HG03045 (cell line): Measurements from ENCODE around the gene PLCD1.
"Not testable (repeated sequence)": the region's sequence is repeated elsewhere in the genome, so short reads cannot be mapped to it uniquely, and the experiment has no call there.

ENCODE experiments used
- ATAC-seq: cut with Tn5 transposase; IDR thresholded peaks from one replicate; pipeline ENCODE4 v1.9.1; 2021; ENCODE audit warnings: mild to moderate bottlenecking, moderate library complexity; ENCODE audit not compliant: unreplicated experiment

Gene PLCD1

DNA sequence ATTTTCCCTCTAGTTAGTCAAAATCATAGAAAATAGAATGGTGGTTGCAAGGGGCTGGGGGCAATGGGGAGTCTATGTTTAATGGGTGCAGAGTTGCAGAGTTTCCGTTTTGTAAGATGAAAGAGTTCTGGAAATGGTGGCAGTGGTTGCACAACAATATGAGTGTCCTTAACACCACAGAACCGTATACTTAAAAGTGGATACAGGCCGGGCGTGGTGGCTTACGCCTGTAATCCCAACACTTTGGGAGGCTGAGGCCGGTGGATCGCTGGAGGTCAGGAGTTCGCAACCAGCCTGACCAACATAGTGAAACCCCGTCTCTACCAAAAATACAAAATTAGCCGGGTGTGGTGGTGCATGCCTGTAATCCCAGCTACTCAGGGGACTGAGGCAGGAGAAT is 41.1 kb downstream of the PLCD1 start:
- not testable (repeated sequence) for ATAC-seq

DNA sequence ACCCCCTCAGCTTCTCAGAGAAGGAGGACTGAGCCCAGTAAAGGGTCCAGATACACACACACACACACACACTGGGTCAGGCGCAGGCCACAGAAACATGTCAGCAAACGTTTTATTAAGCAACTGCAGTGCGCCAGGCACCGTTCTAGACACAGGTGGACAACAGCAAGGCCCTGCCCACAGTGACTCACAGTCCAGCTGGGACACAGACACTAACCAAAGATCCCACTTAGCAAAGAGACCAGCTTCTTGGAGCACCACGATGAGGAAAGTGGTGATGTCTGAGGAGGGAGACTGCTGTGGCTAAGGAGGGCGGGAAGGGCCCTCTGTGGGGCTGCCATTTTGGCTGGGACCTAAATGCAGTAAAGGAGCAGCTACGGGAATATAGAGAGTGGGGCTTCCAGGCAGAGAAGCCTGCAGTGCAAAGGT is 41.7 kb downstream of the PLCD1 start:
- no peak for ATAC-seq

DNA sequence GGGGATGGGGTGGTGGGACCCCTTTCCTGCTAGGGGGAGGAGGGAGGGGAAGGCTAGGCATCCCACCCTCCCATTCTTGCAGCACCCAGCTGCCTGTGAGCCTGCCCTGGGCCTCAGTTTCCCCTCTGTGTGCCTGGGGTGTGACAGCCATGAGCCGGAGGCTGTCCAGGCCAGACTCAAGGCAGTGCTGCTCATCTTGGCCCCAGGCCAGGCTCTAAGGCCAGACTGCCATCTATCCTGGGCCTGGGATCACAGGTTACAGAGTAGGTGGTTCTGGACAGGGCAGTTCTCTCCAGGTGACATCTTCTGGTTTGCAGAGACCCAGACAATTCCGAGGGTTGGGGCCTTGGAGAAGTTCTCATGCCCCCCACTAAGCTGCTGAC is 42.1 kb downstream of the PLCD1 start:
- ATAC-seq, result no peak

DNA sequence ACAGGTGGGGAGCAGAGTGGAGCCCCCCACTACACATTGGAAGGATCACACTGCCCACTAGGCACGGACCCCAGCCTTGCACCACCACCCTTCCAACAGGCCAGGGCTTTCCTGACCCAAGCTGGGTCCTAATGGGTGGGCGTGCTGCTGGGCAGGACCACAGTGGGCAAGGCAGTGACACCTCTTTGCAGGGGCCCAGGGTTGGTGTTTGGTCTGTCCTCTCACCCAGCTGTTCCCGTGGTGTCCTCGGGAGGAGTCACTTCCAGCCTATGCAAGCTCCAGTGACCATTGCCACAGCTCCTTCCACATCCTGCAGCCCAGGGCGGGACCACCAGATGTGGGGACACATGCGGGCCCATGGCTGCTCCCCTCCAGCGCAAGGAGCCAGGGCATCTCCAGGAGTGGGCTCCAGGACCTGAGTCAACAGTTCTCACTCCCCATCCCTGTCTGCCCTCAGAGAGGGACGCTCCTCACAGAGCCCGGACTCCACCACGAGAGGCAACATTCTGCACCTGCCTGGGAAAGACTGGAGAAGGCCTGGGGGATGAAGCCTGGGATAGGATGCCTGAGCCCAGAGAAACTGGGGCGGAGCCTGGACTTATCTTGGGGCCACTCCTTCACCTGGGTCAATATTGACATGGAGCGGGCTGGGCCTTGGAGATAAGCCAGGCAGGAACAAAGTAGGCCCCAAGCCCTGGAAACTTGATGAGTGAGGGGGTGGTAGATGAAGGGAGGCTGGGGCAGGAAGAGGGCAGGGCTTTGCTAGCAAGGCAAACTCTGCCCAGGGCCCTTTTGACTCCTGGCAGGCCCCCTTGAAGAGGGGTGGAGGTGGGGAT is 42.7 kb downstream of the PLCD1 start:
- ATAC-seq, result no peak

DNA sequence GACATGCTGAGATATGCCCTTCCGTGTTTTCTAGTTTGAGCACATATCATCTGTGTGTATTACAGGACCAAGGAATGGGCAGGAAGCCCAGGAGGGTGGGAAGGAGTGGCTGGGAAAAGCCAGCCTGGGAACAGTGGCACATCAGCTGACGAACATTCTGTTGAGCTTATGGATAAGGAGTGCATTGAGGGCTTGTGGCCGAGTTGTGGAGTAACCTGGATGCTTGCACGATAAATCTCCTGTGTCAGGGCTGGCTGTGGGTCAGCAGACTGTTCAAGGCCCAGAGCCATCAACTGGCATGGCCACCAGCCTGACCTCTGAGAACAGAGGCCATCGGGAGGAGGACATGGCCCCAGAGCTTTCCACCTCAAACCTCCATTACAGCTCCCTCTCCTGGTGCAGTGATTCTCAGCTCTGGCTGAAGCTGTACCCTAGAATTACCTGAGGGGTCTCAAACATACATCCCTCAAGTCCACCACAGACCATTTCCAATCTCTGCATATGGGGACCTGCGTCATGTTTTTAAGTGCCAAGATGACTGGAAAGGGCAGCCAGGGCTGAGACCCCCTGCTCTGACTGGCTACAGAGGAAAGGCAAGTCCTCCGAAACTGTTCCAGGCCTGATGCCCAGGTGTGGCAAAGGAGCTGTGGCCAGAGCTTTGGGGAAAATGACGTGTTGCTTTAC is 43.7 kb downstream of the PLCD1 start:
- no peak for ATAC-seq

DNA sequence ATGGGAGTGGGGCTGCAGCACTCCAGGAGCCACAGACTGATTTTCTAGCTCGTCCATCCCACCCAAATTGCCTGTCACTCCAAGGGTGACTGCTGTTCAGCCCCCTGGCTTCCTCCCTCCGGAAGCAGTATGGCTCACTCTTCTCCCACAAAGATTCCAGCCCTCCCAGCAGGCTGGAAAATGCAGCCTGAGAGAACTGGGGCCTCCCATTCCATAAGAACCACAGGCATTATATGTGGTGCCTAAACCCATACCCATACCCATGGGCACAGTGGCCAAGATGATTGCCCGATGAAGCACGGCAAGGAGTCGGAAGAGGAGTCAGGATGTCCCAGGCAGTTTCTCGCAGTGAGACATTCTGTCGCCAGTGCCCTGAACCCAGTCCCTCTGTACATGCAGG is 44.8 kb downstream of the PLCD1 start:
- no peak for ATAC-seq

DNA sequence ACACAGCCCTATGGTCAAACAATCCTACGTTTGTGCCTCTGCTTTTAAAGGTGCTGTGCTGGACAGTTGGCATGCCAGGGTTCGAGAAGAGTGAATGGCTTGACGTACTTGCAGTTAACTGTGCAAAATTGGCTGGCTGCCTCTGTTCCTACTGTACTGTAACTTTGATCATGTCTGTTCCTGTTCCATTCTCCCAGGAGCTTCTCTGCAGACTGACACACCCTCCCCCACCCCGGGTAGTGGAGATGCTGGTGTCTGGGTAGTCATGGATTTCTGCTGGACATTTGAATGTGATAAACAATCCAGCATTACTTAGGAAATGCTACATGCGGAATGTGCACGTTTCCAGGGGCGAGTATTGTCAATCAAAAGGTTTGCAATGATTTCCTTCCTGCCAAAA is 45.4 kb downstream of the PLCD1 start:
- ATAC-seq, result no peak

DNA sequence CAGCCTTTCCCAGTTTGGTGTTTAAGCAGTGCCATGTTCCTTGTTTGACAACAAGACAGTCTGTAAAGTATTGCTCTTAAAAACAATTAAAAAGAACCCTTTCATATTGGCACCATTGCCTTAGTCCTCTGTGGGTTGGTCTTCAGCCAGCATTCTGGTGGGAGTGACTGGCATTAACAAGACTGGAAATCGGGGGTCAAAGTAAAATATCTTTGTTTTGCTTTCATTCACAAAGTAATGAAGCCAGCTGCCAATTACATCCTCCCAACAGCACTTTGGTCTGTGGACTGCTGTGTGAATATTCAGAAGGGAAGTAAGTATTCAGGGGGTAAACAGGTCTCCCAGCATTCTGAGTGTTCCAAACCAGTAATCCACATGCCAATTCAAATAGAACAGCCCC is 47.1 kb downstream of the PLCD1 start:
- no peak for ATAC-seq

DNA sequence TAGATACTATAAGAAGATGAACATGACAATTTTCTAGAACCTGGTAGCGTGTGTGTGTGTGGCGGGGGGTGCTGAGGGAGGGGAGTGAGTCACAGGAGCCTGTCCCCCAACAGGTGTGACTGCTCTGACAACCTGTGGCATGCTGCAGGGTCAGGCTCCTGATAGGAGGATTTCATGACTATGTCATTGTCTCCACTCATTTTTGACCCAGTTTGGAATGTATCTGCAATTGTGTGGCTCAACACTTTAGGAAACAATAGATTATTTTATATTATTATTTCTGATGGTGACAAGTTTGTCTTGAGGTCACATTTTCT is 48.1 kb downstream of the PLCD1 start:
- no peak for ATAC-seq

DNA sequence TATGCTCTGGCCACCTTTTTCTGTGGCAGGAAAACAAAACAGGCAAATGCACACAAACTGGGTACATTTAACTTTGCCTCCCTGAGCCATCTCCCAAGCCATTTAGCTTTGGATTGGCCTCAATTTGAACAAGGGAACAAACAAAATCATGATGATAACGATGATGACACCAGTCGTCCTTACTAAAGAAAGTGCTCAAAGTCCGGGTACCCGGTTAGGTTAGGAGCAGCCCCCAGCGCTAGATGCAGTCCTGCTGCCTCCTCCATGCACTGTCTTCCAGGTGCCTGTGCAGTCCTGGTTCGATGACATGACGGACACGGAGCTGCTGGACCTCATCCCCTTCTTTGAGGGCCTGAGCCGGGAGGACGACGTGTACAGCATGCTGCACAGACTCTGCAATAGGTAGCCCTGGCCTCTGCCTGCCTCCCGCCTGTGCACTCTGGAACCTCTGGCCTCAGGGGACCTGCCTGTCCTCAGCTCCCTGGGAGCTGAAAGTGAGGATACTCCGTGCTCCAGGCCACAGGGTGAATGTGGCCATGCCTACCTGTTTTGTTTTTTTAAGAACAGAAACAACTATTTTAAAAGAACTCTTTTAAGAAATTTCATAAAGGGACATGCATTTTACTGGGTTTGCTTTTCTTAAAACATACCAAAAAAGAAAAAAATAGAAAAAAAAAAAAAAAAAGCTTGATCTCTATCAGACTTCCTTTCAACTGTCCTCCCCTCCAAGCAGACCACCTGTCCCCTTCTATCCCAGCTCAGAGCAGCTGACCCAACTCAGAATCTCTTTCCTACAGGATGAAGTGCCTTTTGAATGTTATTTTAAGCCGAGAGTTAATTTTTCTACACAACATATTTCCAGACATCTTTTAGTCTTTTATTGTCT is 48.7 kb downstream of the PLCD1 start:
- no peak for ATAC-seq

DNA sequence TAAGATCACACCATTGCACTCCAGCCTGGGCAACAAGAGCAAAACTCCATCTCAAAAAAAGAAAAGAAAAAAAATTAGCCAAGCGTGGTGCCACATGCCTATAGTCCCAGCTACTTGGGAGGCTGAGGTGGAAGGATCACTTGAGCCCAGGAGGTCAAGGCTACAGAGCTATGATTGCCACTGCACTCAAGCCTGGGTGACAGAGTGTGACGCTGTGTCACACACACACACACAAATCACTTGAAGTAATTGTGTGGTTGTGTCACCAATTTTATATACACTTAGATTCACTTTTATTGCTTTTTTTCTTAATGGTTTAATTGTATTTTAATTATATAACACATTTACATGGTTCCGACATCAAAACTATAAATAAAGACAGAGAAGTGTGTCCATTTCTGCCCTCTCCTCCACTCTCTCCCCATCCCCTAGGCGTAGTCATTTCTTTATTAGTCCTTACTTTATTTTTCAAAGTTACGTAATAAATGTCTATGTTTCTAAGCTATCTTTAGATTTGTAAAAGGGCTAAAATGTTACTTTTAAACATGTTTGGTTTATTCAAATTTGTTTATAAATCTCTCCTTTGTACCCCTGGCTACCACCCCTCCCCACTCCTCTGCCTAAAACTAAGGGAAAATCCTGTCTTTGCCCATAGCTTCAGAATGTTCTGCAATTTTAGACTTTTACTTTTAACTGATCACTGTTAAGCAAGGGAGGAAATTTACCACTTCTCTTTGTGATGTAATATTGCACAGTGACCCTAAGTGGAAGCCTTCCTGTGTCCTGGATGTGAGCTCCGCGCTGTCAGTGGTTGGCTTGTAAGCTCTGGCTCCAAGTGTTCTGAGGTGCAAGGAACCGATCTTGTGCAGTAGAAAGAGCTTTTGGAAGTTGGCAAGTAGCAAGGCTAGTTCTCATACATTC is 49.6 kb downstream of the PLCD1 start:
- ATAC-seq, result no peak

DNA sequence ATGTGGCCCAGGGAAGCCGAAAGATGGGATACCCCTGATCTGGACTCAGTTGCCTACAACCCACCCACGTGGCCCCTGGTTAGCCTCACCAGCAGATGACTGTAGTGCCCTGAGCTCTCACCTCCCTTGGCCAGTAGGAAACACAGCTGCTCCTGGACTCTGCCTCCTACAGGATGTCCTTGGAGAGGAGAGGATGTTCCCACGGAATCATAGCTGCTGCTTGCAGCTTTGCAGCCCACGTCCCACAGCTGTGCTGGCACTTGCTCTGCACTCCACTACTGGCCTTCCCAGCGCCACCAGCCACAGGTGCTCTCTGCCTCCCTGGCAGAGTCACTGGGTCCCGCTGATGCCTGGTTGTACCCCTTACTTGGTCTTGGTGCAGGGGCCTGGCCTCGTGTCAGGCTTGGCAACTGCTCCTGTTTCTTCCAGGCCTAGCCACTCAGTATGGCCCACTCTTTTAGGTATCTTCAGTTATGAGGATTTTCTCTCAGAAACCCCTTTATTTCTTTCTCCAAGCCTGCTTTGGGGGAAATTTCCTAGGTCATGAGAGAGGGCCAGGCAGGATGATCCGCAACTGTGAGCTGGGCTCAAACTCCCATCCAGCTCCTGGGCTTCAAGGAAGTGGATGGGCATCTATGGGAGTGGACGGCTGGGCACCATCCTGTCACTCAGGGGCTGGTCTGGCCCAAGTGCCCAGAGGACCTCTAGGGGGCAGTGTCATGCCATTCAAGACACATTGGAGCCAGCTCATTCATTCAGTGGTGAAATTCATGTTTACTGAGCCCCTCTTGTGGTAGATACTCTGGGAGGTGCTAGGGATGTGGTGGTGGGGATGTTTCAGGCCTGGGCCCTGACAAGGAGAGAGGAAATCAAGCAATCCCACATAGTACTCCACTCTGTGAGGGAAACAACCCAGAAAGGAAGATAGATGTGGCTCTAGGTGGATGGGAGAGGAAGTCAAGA is 55.0 kb downstream of the PLCD1 start:
- ATAC-seq, result peak; percentile 89

DNA sequence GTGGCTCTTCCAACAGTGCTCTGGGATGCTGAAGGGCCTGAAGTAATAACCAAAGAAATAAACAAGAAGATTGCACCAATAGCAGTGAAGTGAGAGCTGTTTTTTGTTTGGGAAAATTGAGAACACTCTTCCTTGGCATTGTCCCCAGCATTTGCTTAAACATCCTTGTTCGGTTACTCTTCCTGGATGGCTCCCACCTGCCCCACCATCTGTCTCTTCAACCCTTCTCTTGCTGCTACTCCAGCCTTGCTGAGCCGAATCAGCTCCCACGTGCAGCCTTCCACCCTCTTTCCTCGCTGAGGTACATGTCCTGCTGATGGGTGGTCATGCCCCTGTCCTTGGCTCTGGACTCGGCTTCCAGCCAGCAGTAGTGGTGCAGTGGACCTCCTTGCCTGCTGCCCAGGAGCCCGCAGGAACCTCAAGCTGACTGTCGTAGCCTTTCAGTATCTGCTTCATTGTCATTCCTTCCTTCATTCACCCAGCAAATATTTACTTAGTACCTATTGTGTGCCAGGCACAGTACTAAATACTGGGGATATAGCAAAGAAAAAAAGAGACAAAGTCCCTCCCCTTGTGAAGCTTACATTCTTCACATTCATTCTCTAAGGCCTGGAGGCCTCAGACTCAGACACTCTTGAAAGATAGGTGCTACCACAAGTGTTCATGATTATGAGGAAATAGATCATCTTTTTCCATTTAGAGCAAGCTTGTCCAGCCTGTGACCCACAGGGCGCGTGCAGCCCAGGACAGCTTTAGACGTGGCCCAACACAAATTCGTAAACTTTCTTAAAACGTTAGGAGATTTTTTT is 56.0 kb downstream of the PLCD1 start:
- ATAC-seq, result no peak

DNA sequence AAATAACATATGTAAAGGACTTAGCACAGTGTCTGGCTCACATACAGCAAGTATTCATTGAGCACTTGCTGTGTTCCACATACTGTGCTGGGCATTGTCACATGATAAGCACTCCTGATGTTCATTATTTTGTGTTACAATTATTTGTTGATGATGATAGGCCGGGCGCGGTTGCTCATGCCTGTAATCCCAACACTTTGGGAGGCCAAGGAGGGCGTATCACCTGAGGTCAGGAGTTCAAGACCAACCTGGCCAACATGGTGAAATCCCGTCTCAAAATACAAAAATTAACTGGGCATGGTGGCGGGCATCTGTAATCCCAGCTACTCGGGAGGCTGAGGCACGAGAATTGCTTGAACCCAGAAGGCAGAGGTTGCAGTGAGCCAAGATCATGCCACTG is 57.4 kb downstream of the PLCD1 start:
- not testable (repeated sequence) for ATAC-seq

DNA sequence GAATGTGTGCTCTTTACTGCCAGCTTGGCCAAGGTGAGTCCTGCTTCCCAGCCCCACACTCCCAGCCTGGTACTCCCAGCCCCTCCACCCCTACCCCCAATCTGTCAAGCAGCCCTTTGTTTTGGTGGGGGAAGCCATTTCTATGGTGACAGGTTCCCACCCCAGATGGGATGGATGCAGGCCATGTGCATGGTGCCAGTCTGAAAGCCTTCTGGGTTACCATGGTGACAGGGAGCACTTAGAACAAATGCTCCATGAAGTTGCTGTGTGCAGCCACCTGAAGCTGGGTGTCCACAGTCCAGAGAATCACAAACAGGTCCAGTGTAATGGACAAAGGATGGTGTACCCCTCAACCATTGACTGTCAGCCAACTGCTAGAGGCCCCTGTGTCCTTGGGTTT is 58.0 kb downstream of the PLCD1 start:
- ATAC-seq, result no peak

DNA sequence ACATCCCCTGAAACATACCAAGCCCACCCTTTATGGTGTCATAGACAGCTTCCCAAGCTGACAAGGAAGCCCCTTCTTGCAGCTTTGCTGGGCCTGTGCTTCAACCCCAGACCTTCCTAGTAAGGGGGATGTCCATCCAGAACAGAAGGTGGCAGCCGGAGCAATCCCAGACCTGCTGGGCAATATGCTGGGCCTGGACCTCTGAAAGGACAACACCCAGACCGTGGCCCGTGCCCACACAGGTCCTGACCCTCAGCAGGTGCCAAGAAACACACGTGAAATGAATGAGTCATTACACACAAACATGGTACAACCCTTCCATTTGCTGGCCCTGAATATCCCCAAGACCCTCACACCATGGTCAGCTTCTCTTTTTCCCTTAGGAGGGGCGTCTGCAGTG is 58.6 kb downstream of the PLCD1 start:
- ATAC-seq, result no peak

DNA sequence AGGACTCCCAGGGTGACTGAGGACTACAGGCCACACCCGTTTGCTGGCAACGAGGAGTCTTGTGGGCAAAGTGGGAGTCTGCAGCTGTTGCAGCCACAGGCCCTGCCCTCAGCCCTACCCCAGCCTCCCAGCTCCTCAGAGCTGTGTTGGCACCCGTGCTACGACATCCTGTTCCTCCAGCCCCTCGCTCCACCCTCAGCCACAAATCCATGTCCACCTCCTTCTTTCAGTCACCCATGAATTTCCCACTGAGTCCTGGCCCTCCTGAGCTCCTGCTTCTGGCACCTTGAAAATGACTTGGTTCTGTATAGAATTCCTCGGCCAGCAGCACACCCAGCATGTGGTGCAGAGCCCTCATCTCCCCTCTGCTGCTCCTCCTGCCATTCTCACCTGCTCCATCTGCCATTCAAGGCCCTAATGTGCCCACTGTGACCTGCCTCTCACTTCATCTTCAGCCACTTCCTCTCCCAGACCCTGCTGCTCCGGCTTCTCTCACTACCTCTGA is 59.8 kb downstream of the PLCD1 start:
- ATAC-seq, result no peak

DNA sequence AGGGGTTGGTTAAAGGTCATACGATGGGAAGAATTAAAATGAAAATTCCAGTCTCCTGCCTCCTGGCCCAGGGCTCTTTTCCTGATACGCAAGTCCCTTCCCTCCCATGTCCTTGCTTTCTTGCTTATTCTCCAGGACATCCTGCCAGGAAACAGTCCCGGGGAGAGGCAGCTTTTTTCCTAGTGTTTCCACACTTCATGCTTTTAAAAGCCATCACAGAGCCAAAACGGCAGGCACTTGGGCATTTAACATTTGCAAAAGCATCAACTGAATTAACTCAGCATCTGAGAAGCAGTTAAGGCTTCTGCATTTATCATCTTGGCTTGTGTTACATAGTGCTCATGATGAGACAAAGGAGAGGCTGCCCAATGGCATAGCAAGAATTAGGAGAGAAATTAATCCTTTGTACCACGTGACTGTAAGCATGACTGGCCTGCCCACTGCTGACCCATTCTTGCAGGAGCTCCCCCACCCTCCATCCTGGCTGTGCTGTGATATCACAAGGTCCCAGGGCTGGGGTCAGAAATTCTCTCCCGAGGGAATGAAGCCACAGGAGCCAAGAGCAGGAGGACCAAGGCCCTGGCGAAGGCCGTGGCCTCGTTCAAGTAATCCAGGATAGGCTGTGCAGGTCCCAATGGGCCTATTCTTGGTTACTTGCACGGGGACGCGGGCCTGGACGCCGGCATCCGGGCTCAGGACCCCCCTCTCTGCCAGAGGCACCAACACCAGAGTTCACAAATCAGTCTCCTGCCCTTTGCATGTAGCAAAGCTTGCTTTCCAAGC is 60.4 kb downstream of the PLCD1 start:
- ATAC-seq, result no peak
